IMR-90 (cell line): ENCODE results near the gene SYCP2. TPM values are rescaled to one million over a fixed set of nuclear protein-coding genes. Genes with fewer than 3 reads are reported as not detected.

Experiments
- ATAC-seq: fragments of 200-7000 bp; cut with Tn5 transposase; 2 replicates; pipeline ENCODE4 v1.9.1; 2020; ENCODE audit warnings: low read depth, mild to moderate bottlenecking, moderate library complexity
- BruUV-seq: library from RNA; stranded (reverse); fragments of 400-500 nt; replicated peaks from 2 replicates; lab custom pipeline; 2021; lab: Mats Ljungman, UMichigan
- CTCF ChIA-PET: fragments of 300-600 bp; formaldehyde crosslinking; extraction: SDS; loops from one replicate; lab custom pipeline; 2021; ENCODE audit warnings: antibody characterized with exemption; lab: Yijun Ruan, JAX
- POLR2A ChIA-PET: fragments of 300-600 bp; sonication (Branson Sonifier 250); formaldehyde crosslinking; loops from one replicate; lab custom pipeline; 2022; ENCODE audit warnings: antibody characterized with exemption; ENCODE audit not compliant: unreplicated experiment; lab: Charles Lee
- DNase-seq: peaks from one replicate; pipeline ENCODE4 v3.0.0; 2013
- H2AFZ ChIP-seq: replicated peaks from 2 replicates; pipeline ENCODE3; 2013; ENCODE audit warnings: low read length, mild to moderate bottlenecking; ENCODE audit not compliant: poor library complexity
- H2AK5ac ChIP-seq: 2 replicates; pipeline ENCODE4 v1.6.1; 2013; ENCODE audit warnings: low read depth, low read length, inconsistent platforms
- H2AK9ac ChIP-seq: replicated peaks from 2 replicates; pipeline ENCODE3; 2013; ENCODE audit warnings: mild to moderate bottlenecking, low read depth, low read length, moderate library complexity; ENCODE audit not compliant: poor library complexity
- H2BK120ac ChIP-seq: 2 replicates; pipeline ENCODE4 v1.6.1; 2013; ENCODE audit warnings: low read depth, low read length, inconsistent platforms
- H2BK15ac ChIP-seq: 3 replicates; pipeline ENCODE4 v1.6.1; 2013; ENCODE audit warnings: low read depth, low read length, inconsistent platforms
- H2BK20ac ChIP-seq: 2 replicates; pipeline ENCODE4 v1.6.1; 2013; ENCODE audit warnings: low read depth, mild to moderate bottlenecking, inconsistent platforms, low read length, moderate library complexity
- H2BK5ac ChIP-seq: 2 replicates; pipeline ENCODE4 v1.6.1; 2013; ENCODE audit warnings: mild to moderate bottlenecking, low read depth, low read length, inconsistent platforms; ENCODE audit not compliant: poor library complexity, severe bottlenecking
- H3K14ac ChIP-seq: replicated peaks from 2 replicates; pipeline ENCODE4 v1.6.1; 2013; ENCODE audit warnings: low read depth, low read length, inconsistent platforms
- H3K18ac ChIP-seq: 2 replicates; pipeline ENCODE4 v1.6.1; 2013; ENCODE audit warnings: low read depth, low read length, control low read depth
- H3K23ac ChIP-seq: 2 replicates; pipeline ENCODE4 v1.6.1; 2013; ENCODE audit warnings: low read depth, low read length, inconsistent platforms
- H3K27ac ChIP-seq: 2 replicates; pipeline ENCODE4 v1.5.1; 2013; ENCODE audit warnings: mild to moderate bottlenecking, control low read depth, low read length; ENCODE audit not compliant: insufficient read depth
- H3K27me3 ChIP-seq: 2 replicates; pipeline ENCODE4 v1.6.1; 2013; ENCODE audit warnings: low read length; ENCODE audit not compliant: control insufficient read depth, insufficient read depth
- H3K36me3 ChIP-seq: 2 replicates; pipeline ENCODE4 v1.6.1; 2013; ENCODE audit warnings: low read length, mixed read lengths; ENCODE audit not compliant: control insufficient read depth, insufficient read depth
- H3K4ac ChIP-seq: 2 replicates; pipeline ENCODE4 v1.6.1; 2013; ENCODE audit warnings: low read depth, low read length, inconsistent platforms
- H3K4me1 ChIP-seq: 2 replicates; pipeline ENCODE4 v1.6.1; 2013; ENCODE audit warnings: low read length, mixed read lengths; ENCODE audit not compliant: control insufficient read depth, insufficient read depth
- H3K4me2 ChIP-seq: 2 replicates; pipeline ENCODE4 v1.6.1; 2013; ENCODE audit warnings: low read depth, mild to moderate bottlenecking, control low read depth, low read length, moderate library complexity
- H3K4me3 ChIP-seq: 2 replicates; pipeline ENCODE4 v1.5.1; 2013; ENCODE audit warnings: low read depth, mild to moderate bottlenecking, control low read depth, low read length, moderate library complexity; ENCODE audit not compliant: insufficient read depth
- H3K56ac ChIP-seq: 2 replicates; pipeline ENCODE4 v1.6.1; 2013; ENCODE audit warnings: low read length, inconsistent platforms; ENCODE audit not compliant: insufficient read depth; ENCODE audit errors: extremely low read depth
- H3K79me1 ChIP-seq, 2 experiments: 2 replicates each; pipeline ENCODE4 v1.6.1; 2013; ENCODE audit warnings: low read length in 2 of 2, inconsistent platforms in 1 of 2, low read depth in 1 of 2
- H3K9ac ChIP-seq: 2 replicates; pipeline ENCODE4 v1.6.1; 2013; ENCODE audit warnings: low read depth, low read length, control low read depth
- H3K9me1 ChIP-seq: 2 replicates; pipeline ENCODE4 v1.6.1; 2013; ENCODE audit warnings: low read length, inconsistent platforms; ENCODE audit not compliant: insufficient read depth
- H3K9me3 ChIP-seq: 2 replicates; pipeline ENCODE4 v1.6.1; 2013; ENCODE audit warnings: low read length; ENCODE audit not compliant: control insufficient read depth, insufficient read depth
- H4K20me1 ChIP-seq: 2 replicates; pipeline ENCODE4 v1.6.1; 2013; ENCODE audit warnings: low read length, inconsistent platforms; ENCODE audit not compliant: insufficient read depth
- H4K5ac ChIP-seq: 2 replicates; pipeline ENCODE4 v1.6.1; 2013; ENCODE audit warnings: mild to moderate bottlenecking, low read depth, low read length, control low read depth
- H4K8ac ChIP-seq, 2 experiments: 2 replicates each; pipeline ENCODE4 v1.6.1; 2013; ENCODE audit warnings: low read depth in 2 of 2, low read length in 2 of 2, control low read depth in 1 of 2, inconsistent platforms in 1 of 2
- H4K91ac ChIP-seq: 2 replicates; pipeline ENCODE4 v1.6.1; 2013; ENCODE audit warnings: low read depth, low read length, inconsistent platforms; ENCODE audit not compliant: insufficient read depth
- BHLHE40 ChIP-seq: fragments of 150-350 bp; IDR thresholded peaks from 2 replicates; pipeline ENCODE4 v1.6.1; 2016; ENCODE audit warnings: mild to moderate bottlenecking, low read depth, low read length
- CHD1 ChIP-seq: IDR thresholded peaks from 2 replicates; pipeline ENCODE4 v1.6.1; 2012; ENCODE audit warnings: low read depth, low read length, improper control_type of control experiment
- FOS ChIP-seq: fragments of 150-350 bp; IDR thresholded peaks from 2 replicates; pipeline ENCODE4 v1.6.1; 2016; ENCODE audit warnings: low read depth, low read length
- MAZ ChIP-seq: IDR thresholded peaks from 2 replicates; pipeline ENCODE4 v1.6.1; 2012; ENCODE audit warnings: low read depth, mild to moderate bottlenecking, low read length, improper control_type of control experiment, moderate library complexity, borderline replicate concordance
- MXI1 ChIP-seq: IDR thresholded peaks from 2 replicates; pipeline ENCODE4 v1.6.1; 2012; ENCODE audit warnings: low read depth, mild to moderate bottlenecking, low read length, moderate library complexity, borderline replicate concordance
- RAD21 ChIP-seq: IDR thresholded peaks from 2 replicates; pipeline ENCODE4 v1.6.1; 2012; ENCODE audit warnings: low read length, improper control_type of control experiment
- RCOR1 ChIP-seq: IDR thresholded peaks from 2 replicates; pipeline ENCODE4 v1.6.1; 2012; ENCODE audit warnings: mild to moderate bottlenecking, low read length, improper control_type of control experiment; ENCODE audit not compliant: insufficient replicate concordance
- RFX5 ChIP-seq: IDR thresholded peaks from 2 replicates; pipeline ENCODE4 v1.8.0; 2012; ENCODE audit warnings: low read depth, mild to moderate bottlenecking, low read length, moderate library complexity
- WGBS, 2 experiments: methylation state at CpG; one replicate each; pipeline versions ENCODE4 v1.1.5 to v1.1.7; 2013; ENCODE audit warnings: missing lambda C conversion rate in 2 of 2; ENCODE audit not compliant: insufficient read length in 1 of 2; ENCODE audit errors: extremely low coverage in 2 of 2; 5-methylcytosine and 5-hydroxymethylcytosine counted together
- dilution Hi-C: fragments of 300-500 bp; cut with HindIII; formaldehyde crosslinking; loops from one replicate; pipeline ENCODE4 v1.14.3; 2018; ENCODE audit warnings: low sequenced_read_pairs; ENCODE audit not compliant: unreplicated experiment
- in situ Hi-C: fragments of 300-500 bp; cut with MboI; formaldehyde crosslinking; loops from 3 replicates; pipeline ENCODE4 v1.14.3; 2019; ENCODE audit warnings: low sequenced_read_pairs, inconsistent platforms, mixed read lengths
- intact Hi-C: fragments of 100-400 bp; cut with micrococcal nuclease; formaldehyde crosslinking; loops from 2 replicates; pipeline ENCODE4 v1.10.0; 2022
- polyA plus RNA-seq, 3 experiments: library from polyadenylated mRNA; depleted of rRNA; stranded (reverse); fragments of >200 nt; gene quantifications; 2 replicates each; pipeline ENCODE4 v1.2.3, GENCODE V29; 2012; ENCODE audit warnings: low replicate concordance in 1 of 3
- total RNA-seq: library from RNA; depleted of rRNA; stranded (reverse); fragments of >200 nt; gene quantifications from 2 replicates; pipeline ENCODE4 v1.2.3, GENCODE V29; 2012

The SYCP2 gene
- total and polyA plus RNA-seq, 2 of the 4 experiments (the other 2 are of a cell fraction), result 0.18 to 0.31 TPM

GRCh38 chr20:59976156-59976782 is 42.8 kb upstream of the SYCP2 start:
- no peak overlapping the region for H3K4ac ChIP-seq
- ATAC-seq (peak; percentile 84), DNase-seq (peak; percentile 49)
- H3K79me1 ChIP-seq, result no peaks in the 10 kb centered on the region
- H3K27ac ChIP-seq, result peak overlapping the region; percentile 45; the same call in 1 of the 2 replicates
- H3K14ac ChIP-seq, result no peak overlapping the region
- no peak overlapping the region for H2BK5ac ChIP-seq
- H3K23ac ChIP-seq, result no peak overlapping the region
- no peak overlapping the region for H4K8ac ChIP-seq
- TF ChIP-seq RCOR1, result no peak
- no peak for TF ChIP-seq MAZ
- no peak for TF ChIP-seq FOS
- TF ChIP-seq RAD21, result no peak
- no peak for TF ChIP-seq BHLHE40
- TF ChIP-seq RFX5, result no peak
- no peak for TF ChIP-seq MXI1
- TF ChIP-seq CHD1, result no peak
- no peak overlapping the region for H4K91ac ChIP-seq
- dilution Hi-C loops, result no loop called here
- no TSS peak for BruUV-seq
- no peak overlapping the region for H4K5ac ChIP-seq
- no peak overlapping the region for H2BK120ac ChIP-seq
- H2BK20ac ChIP-seq, result no peak overlapping the region
- intact Hi-C loops, result no loop called here
- H3K18ac ChIP-seq, result no peak overlapping the region
- no peak overlapping the region for H2AK9ac ChIP-seq
- no peaks in the 10 kb centered on the region for H3K9me3 ChIP-seq
- H3K4me3 ChIP-seq, result no peak overlapping the region
- no peaks in the 10 kb centered on the region; the same call in 1 of the 2 replicates for H3K27me3 ChIP-seq
- H3K9ac ChIP-seq, result no peak overlapping the region
- no CpG with 5 or more reads among the region's 6 CpGs for WGBS, 2 experiments
- H2BK15ac ChIP-seq, result no peak overlapping the region
- no peak overlapping the region for H2AFZ ChIP-seq
- H4K20me1 ChIP-seq, result no peaks in the 10 kb centered on the region
- no peaks in the 10 kb centered on the region for H3K36me3 ChIP-seq
- peak overlapping the region; percentile 65; the same call in 1 of the 2 replicates for H3K4me2 ChIP-seq
- no peak overlapping the region for H3K56ac ChIP-seq
- H3K4me1 ChIP-seq, result peaks cover 6% of the 10 kb centered on the region; the same call in 1 of the 2 replicates
- ChIA-PET CTCF (no interaction called here), POLR2A (no interaction called here)
- in situ Hi-C loops, result no loop called here
- H3K9me1 ChIP-seq, result no peaks in the 10 kb centered on the region
- no peak overlapping the region for H2AK5ac ChIP-seq
